HG02970 (cell line): ENCODE data around the gene ZFPL1.

Experiments used
- ATAC-seq: cut with Tn5 transposase; IDR thresholded peaks from one replicate; pipeline ENCODE4 v1.9.1; 2021; ENCODE audit warnings: mild to moderate bottlenecking, moderate library complexity, moderate number of reproducible peaks; ENCODE audit not compliant: unreplicated experiment, low FRiP score

The ZFPL1 gene

GRCh38 chr11:65083834-65084597 is at the start of gene ZFPL1, which contains the start of gene CDCA5:
ZFPL1 (plus strand) TSS chr11:65084222; CDS start chr11:65084699, 477 bp downstream.
CDCA5 (minus strand) TSS chr11:65084040; CDS start chr11:65083978, 62 bp downstream.
- ATAC-seq = peak; percentile 87

- ATAC-seq = no peak
These were observed 49.6 kb upstream of the ZFPL1 start for GRCh38 chr11:65034423-65034822.

GRCh38 chr11:65035579-65035978 is 48.4 kb upstream of the ZFPL1 start:
- no peak for ATAC-seq

GRCh38 chr11:65036931-65037330 is 47.1 kb upstream of the ZFPL1 start:
- ATAC-seq = no peak

GRCh38 chr11:65040520-65040846 is 43.5 kb upstream of the ZFPL1 start:
- no peak for ATAC-seq

- ATAC-seq = peak; percentile 83
These were observed 43.0 kb upstream of the ZFPL1 start, which contains the start of gene SAC3D1 for GRCh38 chr11:65040847-65041622. SAC3D1 (plus strand) TSS chr11:65041210; CDS start chr11:65041293, 83 bp downstream.

GRCh38 chr11:65042891-65043290 is 41.1 kb upstream of the ZFPL1 start:
- no peak for ATAC-seq

- no peak for ATAC-seq
These were observed 40.0 kb upstream of the ZFPL1 start for GRCh38 chr11:65043881-65044501.

- no peak for ATAC-seq
These were observed 39.0 kb upstream of the ZFPL1 start for GRCh38 chr11:65045061-65045460.

- no peak for ATAC-seq
These were observed 38.3 kb upstream of the ZFPL1 start for GRCh38 chr11:65045728-65046127.

GRCh38 chr11:65047581-65048422 is 36.2 kb upstream of the ZFPL1 start:
- no peak for ATAC-seq

- no peak for ATAC-seq
These were observed 32.6 kb upstream of the ZFPL1 start for GRCh38 chr11:65051398-65051858.

- ATAC-seq = no peak
These were observed 30.1 kb upstream of the ZFPL1 start for GRCh38 chr11:65053827-65054508.

- ATAC-seq = no peak
These were observed 28.5 kb upstream of the ZFPL1 start for GRCh38 chr11:65055538-65055937.

GRCh38 chr11:65056999-65057398 is 27.0 kb upstream of the ZFPL1 start:
- no peak for ATAC-seq

- no peak for ATAC-seq
These were observed 26.5 kb upstream of the ZFPL1 start for GRCh38 chr11:65057526-65057925.

- no peak for ATAC-seq
These were observed 26.0 kb upstream of the ZFPL1 start for GRCh38 chr11:65058012-65058411.

- no peak for ATAC-seq
These were observed 25.5 kb upstream of the ZFPL1 start, which contains the start of gene NAALADL1 for GRCh38 chr11:65058419-65059054. NAALADL1 (minus strand) TSS chr11:65058553; CDS start chr11:65058521, 32 bp downstream.

GRCh38 chr11:65059523-65059922 is 24.5 kb upstream of the ZFPL1 start:
- no peak for ATAC-seq
